Measurements from ENCODE around the gene PCBD2. TPM values are rescaled to one million over a fixed set of nuclear protein-coding genes. Genes with fewer than 3 reads are reported as not detected.

PCBD2 gene
- total RNA-seq, 1 donor from 2014 or later: 11.5 TPM

GRCh38 chr5:134913795-134914194, 8.9 kb downstream of the PCBD2 start:
- CTCF ChIA-PET: no interaction called here
- no peaks in the 10 kb centered on the region for H3K4me1 Mint-ChIP-seq
- intact Hi-C loops (cut with micrococcal nuclease): no loop called here
- no peak overlapping the region for H3K4me3 Mint-ChIP-seq
- no peaks in the 10 kb centered on the region for H3K27me3 Mint-ChIP-seq
- POLR2A ChIA-PET: no interaction called here
- no peak for DNase-seq
- H3K27ac Mint-ChIP-seq: no peak overlapping the region
- H3K9me3 Mint-ChIP-seq: no peaks in the 10 kb centered on the region
- ATAC-seq (ENCODE audit: low read depth): no peak
- no peak for TF ChIP-seq CTCF (IDR thresholded peaks at IDR 0.05)
- H3K36me3 Mint-ChIP-seq (ENCODE audit: low read depth): peaks cover 27% of the 10 kb centered on the region

- TF ChIP-seq CTCF (IDR thresholded peaks at IDR 0.05): no peak
- intact Hi-C loops (cut with micrococcal nuclease): no loop called here
- peaks cover 45% of the 10 kb centered on the region for H3K36me3 Mint-ChIP-seq (ENCODE audit: low read depth)
- no peak overlapping the region for H3K4me3 Mint-ChIP-seq
- ChIA-PET CTCF (interaction anchor here (0.6 to 3.2 kb wide), 4 partner anchors 13 to 878 kb away, joined by 3 to 25 read pairs (median 3); partner anchors contain the start of gene PCBD2), POLR2A (interaction anchor here (0.6 to 0.9 kb wide), 2 partner anchors 12 to 136 kb away, joined by 4 read pairs; partner anchors contain the start of gene PCBD2)
- no peaks in the 10 kb centered on the region for H3K4me1 Mint-ChIP-seq
- DNase-seq (no peak), ATAC-seq (ENCODE audit: low read depth) (no peak)
- H3K27me3 Mint-ChIP-seq: no peaks in the 10 kb centered on the region
- H3K27ac Mint-ChIP-seq: no peak overlapping the region
- no peaks in the 10 kb centered on the region for H3K9me3 Mint-ChIP-seq
These were observed 12.3 kb downstream of the PCBD2 start for GRCh38 chr5:134917070-134917815.

- ChIA-PET POLR2A (no interaction called here), CTCF (interaction anchor here (3.2 kb wide), 1 partner anchor 273 kb away, joined by 25 read pairs; no protein-coding TSS in a partner anchor)
- TF ChIP-seq CTCF (IDR thresholded peaks at IDR 0.05): no peak
- Mint-ChIP-seq H3K9me3 (no peaks in the 10 kb centered on the region), H3K27ac (no peak overlapping the region), H3K4me3 (no peak overlapping the region), H3K27me3 (no peaks in the 10 kb centered on the region), H3K36me3 (ENCODE audit: low read depth) (peaks cover 47% of the 10 kb centered on the region), H3K4me1 (no peaks in the 10 kb centered on the region)
- intact Hi-C loops (cut with micrococcal nuclease): no loop called here
- no peak for DNase-seq
- ATAC-seq (ENCODE audit: low read depth): no peak
These were observed 13.9 kb downstream of the PCBD2 start for GRCh38 chr5:134918861-134919260.

GRCh38 chr5:134920848-134921575, 16.1 kb downstream of the PCBD2 start:
- peaks cover 42% of the 10 kb centered on the region for H3K36me3 Mint-ChIP-seq (ENCODE audit: low read depth)
- no peaks in the 10 kb centered on the region for H3K4me1 Mint-ChIP-seq
- no peak for DNase-seq
- POLR2A ChIA-PET: no interaction called here
- TF ChIP-seq CTCF (IDR thresholded peaks at IDR 0.05): no peak
- CTCF ChIA-PET: no interaction called here
- intact Hi-C loops (cut with micrococcal nuclease): no loop called here
- no peaks in the 10 kb centered on the region for H3K27me3 Mint-ChIP-seq
- no peaks in the 10 kb centered on the region for H3K9me3 Mint-ChIP-seq
- no peak for ATAC-seq (ENCODE audit: low read depth)
- H3K27ac Mint-ChIP-seq: no peak overlapping the region
- H3K4me3 Mint-ChIP-seq: no peak overlapping the region

GRCh38 chr5:134932508-134932907, 27.6 kb downstream of the PCBD2 start:
- ChIA-PET CTCF (no interaction called here), POLR2A (no interaction called here)
- Mint-ChIP-seq H3K9me3 (no peaks in the 10 kb centered on the region), H3K4me1 (peaks cover 2% of the 10 kb centered on the region), H3K27ac (no peak overlapping the region), H3K27me3 (no peaks in the 10 kb centered on the region), H3K4me3 (no peak overlapping the region), H3K36me3 (ENCODE audit: low read depth) (peaks cover 41% of the 10 kb centered on the region)
- no peak for ATAC-seq (ENCODE audit: low read depth)
- DNase-seq: no peak
- intact Hi-C loops (cut with micrococcal nuclease): no loop called here
- no peak for TF ChIP-seq CTCF (IDR thresholded peaks at IDR 0.05)

Data from activated B cell treated with CpG ODN at 0.5 μM for 24 hours (primary cell).